Activated naive CD8-positive, alpha-beta T cell treated with anti-CD3 and anti-CD28 coated beads, Interleukin-2, amount 10 ng/mL, durations not matched to agents 7 days and 5 days (primary cell): ENCODE data around the gene TSKU. TPM values are rescaled to one million over a fixed set of nuclear protein-coding genes. Genes with fewer than 3 reads are reported as not detected.
A peak's percentile ranks its signal among the peaks of the same experiment; 100 is the strongest.
"Not testable (repeated sequence)": the region's sequence is repeated elsewhere in the genome, so short reads cannot be mapped to it uniquely, and the experiment has no call there.

Experiments
- ATAC-seq: fragments of 150-1000 bp; cut with Tn5 transposase; one replicate; pipeline ENCODE4 v1.10.0; 2021; ENCODE audit warnings: low read depth, moderate library complexity
- POLR2A ChIA-PET: fragments of 350-600 bp; sonication (Branson Sonifier 250); formaldehyde crosslinking; loops from one replicate; lab custom pipeline; 2021; ENCODE audit warnings: antibody characterized with exemption; lab: Charles Lee
- DNase-seq: peaks from one replicate; pipeline ENCODE4 v3.0.0; 2021
- H3K27ac Mint-ChIP-seq: one replicate; pipeline ENCODE4 v1.8.0; 2022; ENCODE audit warnings: mild to moderate bottlenecking, mixed read lengths
- H3K27me3 Mint-ChIP-seq: one replicate; pipeline ENCODE4 v1.8.0; 2022; ENCODE audit warnings: mild to moderate bottlenecking, moderate library complexity, mixed read lengths
- H3K36me3 Mint-ChIP-seq: one replicate; pipeline ENCODE4 v1.8.0; 2021; ENCODE audit warnings: mild to moderate bottlenecking, mixed read lengths
- H3K4me1 Mint-ChIP-seq: one replicate; pipeline ENCODE4 v1.8.0; 2021; ENCODE audit warnings: mixed read lengths
- H3K4me3 Mint-ChIP-seq: one replicate; pipeline ENCODE4 v1.8.0; 2022; ENCODE audit warnings: mild to moderate bottlenecking, moderate library complexity, mixed read lengths
- H3K9me3 Mint-ChIP-seq: one replicate; pipeline ENCODE4 v1.8.0; 2021; ENCODE audit warnings: mixed read lengths
- total RNA-seq, 2 experiments: library from RNA; stranded (reverse); gene quantifications; one replicate each; pipeline ENCODE4 v1.2.3, GENCODE V29; 2021

The TSKU gene
- total RNA-seq, 2 experiments from 2014 or later, result 2.4 to 2.8 TPM

DNA sequence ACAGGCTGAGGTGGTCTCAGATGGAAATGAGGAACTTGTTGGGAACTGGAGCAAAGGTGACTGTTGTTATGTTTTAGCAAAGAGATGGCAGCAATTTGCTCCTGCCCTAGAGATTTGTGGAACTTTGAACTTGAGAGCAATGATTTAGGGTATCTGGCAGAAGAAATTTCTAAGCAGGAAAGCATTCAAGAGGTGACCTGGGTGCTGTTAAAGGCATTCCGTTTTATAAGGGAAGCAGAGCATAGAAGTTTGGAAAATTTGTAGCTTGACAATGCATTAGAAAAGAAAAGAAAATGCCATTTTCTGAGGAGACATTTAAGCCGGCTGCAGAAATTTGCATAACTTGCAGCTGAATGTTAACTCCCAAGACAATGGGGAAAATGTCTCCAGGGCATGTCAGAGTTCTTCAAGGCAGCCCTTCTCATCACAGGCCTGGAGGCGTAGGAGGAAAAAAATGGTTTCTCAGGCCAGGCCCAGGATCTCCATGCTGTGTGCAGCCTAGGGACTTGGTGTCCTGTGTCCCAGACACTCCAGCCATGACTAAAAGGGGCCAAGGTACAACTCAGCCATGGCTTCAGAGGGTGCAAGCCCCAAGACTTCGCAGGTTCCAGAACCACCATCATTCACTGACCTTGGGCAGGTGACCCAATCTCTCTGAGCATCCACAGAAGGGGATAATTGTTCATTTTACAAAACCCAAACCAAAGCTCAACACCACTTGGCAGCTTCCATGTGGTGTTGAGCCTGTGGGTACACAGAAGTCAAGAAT lies 8.0 kb downstream of the TSKU start:
- POLR2A ChIA-PET, H3K4me3 Mint-ChIP-seq, ATAC-seq: not testable (repeated sequence)

DNA sequence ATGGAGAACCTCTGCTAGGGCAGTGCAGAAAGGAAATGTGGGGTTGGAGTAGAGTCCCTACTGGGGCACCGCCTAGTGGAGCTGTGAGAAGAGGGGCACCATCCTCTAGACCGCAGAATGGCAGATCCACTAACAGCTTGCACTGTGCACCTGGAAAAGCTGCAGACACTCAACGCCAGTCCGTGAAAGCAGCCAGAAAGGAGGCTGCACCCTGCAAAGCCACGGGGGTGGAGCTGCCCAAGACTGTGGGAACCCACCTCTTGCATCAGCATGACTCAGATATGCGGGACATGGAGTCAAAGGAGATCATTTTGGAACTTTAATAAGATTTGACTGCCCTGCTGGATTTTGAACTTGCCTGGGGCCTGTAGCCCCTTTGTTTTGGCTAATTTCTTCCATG lies 8.7 kb downstream of the TSKU start:
- Mint-ChIP-seq H3K27ac (no peak overlapping the region), H3K9me3 (peaks cover 5% of the 10 kb centered on the region), H3K4me1 (no peaks in the 10 kb centered on the region), H3K27me3 (peaks cover 6% of the 10 kb centered on the region), H3K36me3 (no peaks in the 10 kb centered on the region), H3K4me3 (no peak overlapping the region)
- ATAC-seq (no peak), DNase-seq (no peak)
- POLR2A ChIA-PET, result no interaction called here

More for the DNA sequence above, 8.0 kb downstream of the TSKU start:
- H3K9me3 Mint-ChIP-seq, H3K4me1 Mint-ChIP-seq, H3K27me3 Mint-ChIP-seq, DNase-seq, H3K27ac Mint-ChIP-seq, H3K36me3 Mint-ChIP-seq: not testable (repeated sequence)

DNA sequence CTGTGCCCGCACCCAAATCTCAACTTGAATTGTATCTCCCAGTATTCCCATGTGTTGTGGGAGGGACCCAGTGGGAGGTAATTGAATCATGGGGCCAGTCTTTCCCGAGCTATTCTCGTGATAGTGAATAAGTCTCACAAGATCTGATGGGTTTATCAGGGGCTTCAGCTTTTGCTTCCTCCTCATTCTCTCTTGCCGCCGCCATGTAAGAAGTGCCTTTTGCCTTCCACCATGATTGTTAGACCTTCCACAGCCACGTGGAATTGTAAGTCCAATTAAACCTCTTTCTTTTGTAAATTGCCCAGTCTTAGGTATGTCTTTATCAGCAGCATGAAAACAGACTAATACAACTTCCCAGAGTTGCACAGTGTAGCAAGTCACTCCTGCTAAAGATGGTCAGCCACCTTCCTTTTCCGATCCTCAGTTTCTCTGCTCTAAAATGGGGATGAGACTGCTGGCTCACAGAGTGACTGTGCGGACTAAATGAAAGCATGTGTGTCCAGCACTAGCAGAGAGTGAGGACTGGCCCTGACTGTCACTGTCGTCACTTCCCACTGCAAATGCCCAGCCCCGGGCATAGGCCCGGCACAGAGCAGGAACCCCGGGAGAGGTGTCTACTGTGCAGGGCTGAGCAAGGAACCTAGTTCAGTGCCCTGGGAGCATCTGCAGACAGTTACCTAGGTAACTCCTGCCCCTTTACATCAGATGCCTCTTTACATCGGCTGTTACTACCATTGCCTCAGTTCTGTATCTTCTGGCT lies 9.5 kb downstream of the TSKU start:
- Mint-ChIP-seq H3K27ac (no peak overlapping the region), H3K9me3 (peaks cover 5% of the 10 kb centered on the region), H3K4me3 (no peak overlapping the region), H3K4me1 (no peaks in the 10 kb centered on the region), H3K36me3 (no peaks in the 10 kb centered on the region), H3K27me3 (peaks cover 6% of the 10 kb centered on the region)
- no peak for DNase-seq
- no peak for ATAC-seq
- POLR2A ChIA-PET, result no interaction called here

DNA sequence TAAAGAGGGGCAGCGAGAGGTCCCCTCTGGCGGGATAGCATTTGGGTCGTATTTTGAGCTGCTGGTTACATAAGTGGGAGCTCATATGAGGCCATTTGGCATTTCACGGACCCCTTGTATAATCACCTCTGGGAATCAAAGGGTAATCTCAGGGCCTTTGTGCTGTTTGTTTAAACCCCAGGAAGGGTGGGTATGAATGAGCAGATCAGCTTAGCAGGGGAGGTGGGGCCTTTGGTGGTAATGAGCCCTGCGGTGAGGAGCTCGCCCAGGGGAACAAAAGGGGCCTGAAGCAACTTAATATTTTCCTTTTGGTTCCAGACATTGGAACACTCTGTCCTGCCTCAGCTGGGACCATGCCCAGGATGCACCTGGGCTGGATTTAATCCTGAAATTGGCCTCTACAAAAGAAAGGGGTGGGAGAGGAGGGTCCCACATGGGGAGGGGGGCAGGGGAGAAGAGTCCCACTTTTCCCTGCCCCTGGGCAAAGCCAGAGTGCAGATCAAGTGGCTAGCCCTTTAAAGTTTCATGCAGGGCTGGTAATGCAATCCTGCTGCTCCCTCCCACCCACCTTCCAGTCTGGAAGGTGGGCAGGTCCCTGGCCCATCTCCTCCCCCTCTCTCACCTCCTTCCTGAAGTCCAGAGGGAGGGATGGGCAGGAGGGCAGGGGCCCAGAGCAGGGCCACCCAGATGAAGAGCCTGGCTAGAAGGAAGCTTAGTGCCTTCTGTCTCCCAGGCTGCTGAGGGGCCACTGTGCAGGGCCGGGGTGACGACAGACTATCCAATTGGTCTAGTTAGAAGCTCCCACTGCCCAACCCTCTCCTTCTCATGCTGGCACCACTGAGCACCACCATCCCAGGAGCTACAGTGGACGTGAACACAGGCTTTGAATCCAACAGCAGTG lies 10.5 kb downstream of the TSKU start:
- no peak for DNase-seq
- Mint-ChIP-seq H3K27ac (no peak overlapping the region), H3K27me3 (peaks cover 6% of the 10 kb centered on the region), H3K4me1 (peaks cover 2% of the 10 kb centered on the region), H3K36me3 (no peaks in the 10 kb centered on the region), H3K9me3 (peaks cover 5% of the 10 kb centered on the region), H3K4me3 (no peak overlapping the region)
- ATAC-seq, result no peak
- POLR2A ChIA-PET, result no interaction called here

DNA sequence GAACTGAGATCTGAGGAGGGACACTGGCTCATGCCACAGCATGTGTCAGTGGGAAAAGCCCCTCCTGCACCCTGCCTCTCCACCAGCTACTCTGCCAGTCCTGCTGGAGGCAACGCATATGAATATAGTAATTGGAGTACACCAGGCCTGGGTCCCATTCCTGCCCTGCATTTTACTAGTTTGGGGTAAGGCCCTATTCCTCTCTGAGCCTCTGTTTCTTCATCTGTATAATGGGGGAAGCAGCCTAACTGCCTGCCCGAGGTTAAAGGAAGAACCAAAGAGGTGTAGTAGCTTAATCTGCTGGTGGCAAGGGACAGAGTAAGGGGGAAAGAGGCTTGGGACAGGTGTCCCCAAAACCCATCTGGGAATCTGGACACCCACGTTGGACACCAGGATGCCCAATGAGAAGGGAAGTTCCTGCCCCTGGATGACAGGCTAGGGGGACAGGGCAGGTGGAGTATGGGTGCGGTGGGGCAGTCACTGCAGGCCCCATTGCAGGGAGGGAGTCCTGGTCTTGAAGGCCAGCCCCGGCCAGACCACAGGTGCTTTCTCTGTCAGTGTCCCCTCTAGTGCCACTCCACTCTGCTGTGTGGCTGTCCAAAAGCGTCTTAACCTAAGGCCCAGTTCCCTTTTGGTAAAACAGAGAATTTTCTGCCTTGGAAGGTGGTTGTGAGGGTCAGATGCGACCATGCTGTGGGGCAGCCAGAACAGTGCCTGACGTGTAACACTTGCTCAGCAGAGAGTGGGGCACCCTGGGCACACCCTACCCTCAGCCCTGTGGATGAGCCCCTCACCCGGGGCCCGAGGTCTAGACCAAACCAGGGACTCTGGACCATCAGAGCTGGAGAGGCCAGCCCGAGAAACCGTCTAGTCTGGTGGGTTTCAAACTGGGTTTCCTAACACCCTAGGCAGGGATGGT lies 11.5 kb downstream of the TSKU start:
- DNase-seq, result no peak
- POLR2A ChIA-PET, result no interaction called here
- Mint-ChIP-seq H3K36me3 (no peaks in the 10 kb centered on the region), H3K4me3 (no peak overlapping the region), H3K9me3 (peaks cover 5% of the 10 kb centered on the region), H3K27me3 (peaks cover 6% of the 10 kb centered on the region), H3K27ac (no peak overlapping the region), H3K4me1 (peaks cover 5% of the 10 kb centered on the region)
- ATAC-seq, result no peak

DNA sequence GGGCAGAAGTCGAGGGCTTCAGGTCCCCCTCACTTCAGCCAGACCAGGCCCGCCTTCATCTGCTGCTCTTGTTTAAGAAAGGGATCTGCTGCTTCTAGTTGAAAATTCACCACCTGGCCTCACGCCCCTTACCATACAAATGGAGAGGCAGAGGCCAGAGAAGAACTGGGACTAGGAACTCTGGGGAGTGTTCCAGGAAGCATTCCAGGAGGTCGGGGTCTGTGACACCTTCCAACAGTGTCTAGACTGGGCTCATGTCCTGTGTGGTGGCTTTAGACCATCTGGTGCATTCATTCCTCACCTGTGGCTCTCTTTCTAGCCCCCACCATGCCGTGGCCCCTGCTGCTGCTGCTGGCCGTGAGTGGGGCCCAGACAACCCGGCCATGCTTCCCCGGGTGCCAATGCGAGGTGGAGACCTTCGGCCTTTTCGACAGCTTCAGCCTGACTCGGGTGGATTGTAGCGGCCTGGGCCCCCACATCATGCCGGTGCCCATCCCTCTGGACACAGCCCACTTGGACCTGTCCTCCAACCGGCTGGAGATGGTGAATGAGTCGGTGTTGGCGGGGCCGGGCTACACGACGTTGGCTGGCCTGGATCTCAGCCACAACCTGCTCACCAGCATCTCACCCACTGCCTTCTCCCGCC lies 12.3 kb downstream of the TSKU start:
- POLR2A ChIA-PET, result no interaction called here
- ATAC-seq (no peak), DNase-seq (no peak)
- no peak overlapping the region for H3K4me3 Mint-ChIP-seq
- H3K36me3 Mint-ChIP-seq, result no peaks in the 10 kb centered on the region
- H3K9me3 Mint-ChIP-seq, result peaks cover 5% of the 10 kb centered on the region
- H3K4me1 Mint-ChIP-seq, result peaks cover 5% of the 10 kb centered on the region
- H3K27me3 Mint-ChIP-seq, result peaks cover 9% of the 10 kb centered on the region
- H3K27ac Mint-ChIP-seq, result no peak overlapping the region

DNA sequence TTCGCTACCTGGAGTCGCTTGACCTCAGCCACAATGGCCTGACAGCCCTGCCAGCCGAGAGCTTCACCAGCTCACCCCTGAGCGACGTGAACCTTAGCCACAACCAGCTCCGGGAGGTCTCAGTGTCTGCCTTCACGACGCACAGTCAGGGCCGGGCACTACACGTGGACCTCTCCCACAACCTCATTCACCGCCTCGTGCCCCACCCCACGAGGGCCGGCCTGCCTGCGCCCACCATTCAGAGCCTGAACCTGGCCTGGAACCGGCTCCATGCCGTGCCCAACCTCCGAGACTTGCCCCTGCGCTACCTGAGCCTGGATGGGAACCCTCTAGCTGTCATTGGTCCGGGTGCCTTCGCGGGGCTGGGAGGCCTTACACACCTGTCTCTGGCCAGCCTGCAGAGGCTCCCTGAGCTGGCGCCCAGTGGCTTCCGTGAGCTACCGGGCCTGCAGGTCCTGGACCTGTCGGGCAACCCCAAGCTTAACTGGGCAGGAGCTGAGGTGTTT lies 12.8 kb downstream of the TSKU start:
- no peak overlapping the region for H3K27ac Mint-ChIP-seq
- ATAC-seq, result no peak
- peaks cover 5% of the 10 kb centered on the region for H3K4me1 Mint-ChIP-seq
- no peak overlapping the region for H3K4me3 Mint-ChIP-seq
- H3K9me3 Mint-ChIP-seq, result peaks cover 2% of the 10 kb centered on the region
- no peak for DNase-seq
- H3K27me3 Mint-ChIP-seq, result peaks cover 14% of the 10 kb centered on the region
- POLR2A ChIA-PET, result no interaction called here
- no peaks in the 10 kb centered on the region for H3K36me3 Mint-ChIP-seq

DNA sequence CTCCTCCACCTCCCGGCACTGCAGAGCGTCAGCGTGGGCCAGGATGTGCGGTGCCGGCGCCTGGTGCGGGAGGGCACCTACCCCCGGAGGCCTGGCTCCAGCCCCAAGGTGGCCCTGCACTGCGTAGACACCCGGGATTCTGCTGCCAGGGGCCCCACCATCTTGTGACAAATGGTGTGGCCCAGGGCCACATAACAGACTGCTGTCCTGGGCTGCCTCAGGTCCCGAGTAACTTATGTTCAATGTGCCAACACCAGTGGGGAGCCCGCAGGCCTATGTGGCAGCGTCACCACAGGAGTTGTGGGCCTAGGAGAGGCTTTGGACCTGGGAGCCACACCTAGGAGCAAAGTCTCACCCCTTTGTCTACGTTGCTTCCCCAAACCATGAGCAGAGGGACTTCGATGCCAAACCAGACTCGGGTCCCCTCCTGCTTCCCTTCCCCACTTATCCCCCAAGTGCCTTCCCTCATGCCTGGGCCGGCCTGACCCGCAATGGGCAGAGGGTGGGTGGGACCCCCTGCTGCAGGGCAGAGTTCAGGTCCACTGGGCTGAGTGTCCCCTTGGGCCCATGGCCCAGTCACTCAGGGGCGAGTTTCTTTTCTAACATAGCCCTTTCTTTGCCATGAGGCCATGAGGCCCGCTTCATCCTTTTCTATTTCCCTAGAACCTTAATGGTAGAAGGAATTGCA lies 13.5 kb downstream of the TSKU start:
- DNase-seq (no peak), ATAC-seq (no peak)
- Mint-ChIP-seq H3K27me3 (peaks cover 16% of the 10 kb centered on the region), H3K4me1 (peaks cover 5% of the 10 kb centered on the region), H3K9me3 (peaks cover 2% of the 10 kb centered on the region), H3K36me3 (no peaks in the 10 kb centered on the region), H3K27ac (no peak overlapping the region), H3K4me3 (no peak overlapping the region)
- POLR2A ChIA-PET, result interaction anchor here (0.9 kb wide), 1 partner anchor 61 kb away, joined by 3 read pairs; no protein-coding TSS in a partner anchor

DNA sequence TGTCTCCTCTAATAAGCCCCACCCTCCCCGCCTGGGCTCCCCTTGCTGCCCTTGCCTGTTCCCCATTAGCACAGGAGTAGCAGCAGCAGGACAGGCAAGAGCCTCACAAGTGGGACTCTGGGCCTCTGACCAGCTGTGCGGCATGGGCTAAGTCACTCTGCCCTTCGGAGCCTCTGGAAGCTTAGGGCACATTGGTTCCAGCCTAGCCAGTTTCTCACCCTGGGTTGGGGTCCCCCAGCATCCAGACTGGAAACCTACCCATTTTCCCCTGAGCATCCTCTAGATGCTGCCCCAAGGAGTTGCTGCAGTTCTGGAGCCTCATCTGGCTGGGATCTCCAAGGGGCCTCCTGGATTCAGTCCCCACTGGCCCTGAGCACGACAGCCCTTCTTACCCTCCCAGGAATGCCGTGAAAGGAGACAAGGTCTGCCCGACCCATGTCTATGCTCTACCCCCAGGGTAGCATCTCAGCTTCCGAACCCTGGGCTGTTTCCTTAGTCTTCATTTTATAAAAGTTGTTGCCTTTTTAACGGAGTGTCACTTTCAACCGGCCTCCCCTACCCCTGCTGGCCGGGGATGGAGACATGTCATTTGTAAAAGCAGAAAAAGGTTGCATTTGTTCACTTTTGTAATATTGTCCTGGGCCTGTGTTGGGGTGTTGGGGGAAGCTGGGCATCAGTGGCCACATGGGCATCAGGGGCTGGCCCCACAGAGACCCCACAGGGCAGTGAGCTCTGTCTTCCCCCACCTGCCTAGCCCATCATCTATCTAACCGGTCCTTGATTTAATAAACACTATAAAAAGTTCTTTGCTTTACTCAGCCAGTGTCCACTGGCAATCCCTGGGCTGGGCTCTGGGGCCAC lies 14.4 kb downstream of the TSKU start:
- Mint-ChIP-seq H3K4me3 (no peak overlapping the region), H3K27me3 (peaks cover 23% of the 10 kb centered on the region), H3K4me1 (peaks cover 5% of the 10 kb centered on the region), H3K27ac (no peak overlapping the region), H3K36me3 (no peaks in the 10 kb centered on the region), H3K9me3 (peaks cover 2% of the 10 kb centered on the region)
- POLR2A ChIA-PET, result interaction anchor here (0.6 to 0.9 kb wide), 2 partner anchors 34 to 62 kb away, joined by 3 read pairs; no protein-coding TSS in a partner anchor
- no peak for ATAC-seq
- no peak for DNase-seq

DNA sequence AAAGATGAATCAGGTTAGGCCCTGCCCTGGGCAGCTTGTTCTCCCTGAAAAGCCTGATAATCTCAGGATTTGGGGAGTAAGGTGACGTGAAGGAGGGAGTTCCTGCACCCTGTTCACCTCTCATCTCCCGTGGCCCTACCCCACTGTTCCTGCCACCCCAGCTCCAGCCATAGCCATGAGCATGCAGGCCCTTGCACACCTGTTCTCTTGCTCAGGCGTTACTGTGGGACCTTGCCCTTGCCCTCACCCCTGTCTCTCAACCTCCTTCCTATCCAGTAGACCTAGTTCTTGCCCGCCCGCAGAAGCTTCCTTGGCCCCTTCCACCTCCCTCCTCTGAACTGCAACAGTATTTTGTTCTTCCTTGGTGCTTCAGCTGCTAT lies 15.0 kb downstream of the TSKU start:
- no peak overlapping the region for H3K4me3 Mint-ChIP-seq

DNA sequence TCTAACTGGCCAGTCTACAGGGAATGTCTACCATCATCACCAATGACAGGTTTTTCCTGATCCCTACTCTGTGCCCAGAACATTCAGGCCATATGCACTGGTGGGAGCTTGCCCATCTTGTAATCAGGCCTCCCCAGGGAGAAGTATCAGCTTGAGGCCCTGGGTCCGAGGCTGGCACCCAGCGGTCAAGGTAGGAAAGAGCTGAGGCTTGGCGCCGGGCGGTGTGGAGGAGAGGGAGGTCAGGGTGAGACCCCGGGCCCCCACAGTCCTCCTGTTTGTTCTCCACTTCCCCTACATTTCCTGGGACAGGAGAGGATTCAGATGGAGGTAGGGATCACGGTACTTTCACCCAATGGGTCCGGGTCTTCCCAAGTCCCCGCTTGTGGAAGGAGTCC lies 15.5 kb downstream of the TSKU start:
- DNase-seq, result no peak
- Mint-ChIP-seq H3K36me3 (no peaks in the 10 kb centered on the region), H3K4me1 (peaks cover 12% of the 10 kb centered on the region), H3K27ac (no peak overlapping the region), H3K4me3 (peak overlapping the region; percentile 20), H3K9me3 (no peaks in the 10 kb centered on the region), H3K27me3 (peaks cover 19% of the 10 kb centered on the region)
- POLR2A ChIA-PET, result no interaction called here
- ATAC-seq, result no peak

More for the DNA sequence above, 15.0 kb downstream of the TSKU start:
- H3K27me3 Mint-ChIP-seq, result peaks cover 19% of the 10 kb centered on the region
- ATAC-seq, result no peak
- no peak for DNase-seq
- peaks cover 7% of the 10 kb centered on the region for H3K4me1 Mint-ChIP-seq
- no peaks in the 10 kb centered on the region for H3K36me3 Mint-ChIP-seq
- POLR2A ChIA-PET, result interaction anchor here (0.6 kb wide), 1 partner anchor 34 kb away, joined by 3 read pairs; no protein-coding TSS in a partner anchor
- no peaks in the 10 kb centered on the region for H3K9me3 Mint-ChIP-seq
- H3K27ac Mint-ChIP-seq, result no peak overlapping the region
